ENCODE data around the gene TRPC4. TPM values are rescaled to one million over a fixed set of nuclear protein-coding genes. Genes with fewer than 3 reads are reported as not detected.

The TRPC4 gene
- polyA plus RNA-seq, 3 donors: not detected

- no peak overlapping the region for H3K4me2 ChIP-seq (replicated peaks; ENCODE audit: extremely low read depth, low read length, poor library complexity, severe bottlenecking)
- H3K4me1 ChIP-seq (ENCODE audit: control insufficient read depth in 1 of 2, insufficient read depth in 2 of 2, low read length in 2 of 2): no peaks in the 10 kb centered on the region
- intact Hi-C loops (cut with micrococcal nuclease): no loop called here
- no peaks in the 10 kb centered on the region for H3K36me3 ChIP-seq (replicated peaks in 1 of 2; ENCODE audit: control insufficient read depth in 1 of 2, insufficient read depth in 2 of 2, low read length in 2 of 2)
- Mint-ChIP-seq H3K27me3 (ENCODE audit: low read depth in 3 of 3) (peaks cover 34 to 40% (median 35%) of the 10 kb centered on the region in 3 donors), H3K4me1 (no peaks in the 10 kb centered on the region), H3K36me3 (peaks cover 0 to 4% of the 10 kb centered on the region in 2 donors), H3K4me3 (peak overlapping the region in 1 of 2 donors; percentile 76), H3K9me3 (peaks cover 0 to 18% (median 12%) of the 10 kb centered on the region in 7 donors), H3K27ac (no peak overlapping the region)
- no peak overlapping the region for H3K27ac ChIP-seq (ENCODE audit: low read depth in 1 of 2, low read length in 2 of 2)
- no peaks in the 10 kb centered on the region for H3K79me2 ChIP-seq (ENCODE audit: insufficient read depth, low read length)
- no peak for DNase-seq
- 2% methylated on average over 19 of the region's 19 CpGs for WGBS (ENCODE audit: insufficient coverage)
- H3K27me3 ChIP-seq (ENCODE audit: control insufficient read depth in 2 of 2, insufficient read depth in 2 of 2, low read length in 2 of 2): peaks cover 20 to 46% of the 10 kb centered on the region in 2 donors
- peaks cover 0 to 18% of the 10 kb centered on the region in 2 donors for H3K9me3 ChIP-seq (replicated peaks in 1 of 2; ENCODE audit: control insufficient read depth in 1 of 2, insufficient read depth in 1 of 2, low read length in 2 of 2)
- no peak overlapping the region for H2AFZ ChIP-seq (ENCODE audit: insufficient read depth, low read depth, low read length, poor library complexity, severe bottlenecking)
- H4K20me1 ChIP-seq (ENCODE audit: insufficient read depth, low read length): no peaks in the 10 kb centered on the region
- TF ChIP-seq, protein P1, sequence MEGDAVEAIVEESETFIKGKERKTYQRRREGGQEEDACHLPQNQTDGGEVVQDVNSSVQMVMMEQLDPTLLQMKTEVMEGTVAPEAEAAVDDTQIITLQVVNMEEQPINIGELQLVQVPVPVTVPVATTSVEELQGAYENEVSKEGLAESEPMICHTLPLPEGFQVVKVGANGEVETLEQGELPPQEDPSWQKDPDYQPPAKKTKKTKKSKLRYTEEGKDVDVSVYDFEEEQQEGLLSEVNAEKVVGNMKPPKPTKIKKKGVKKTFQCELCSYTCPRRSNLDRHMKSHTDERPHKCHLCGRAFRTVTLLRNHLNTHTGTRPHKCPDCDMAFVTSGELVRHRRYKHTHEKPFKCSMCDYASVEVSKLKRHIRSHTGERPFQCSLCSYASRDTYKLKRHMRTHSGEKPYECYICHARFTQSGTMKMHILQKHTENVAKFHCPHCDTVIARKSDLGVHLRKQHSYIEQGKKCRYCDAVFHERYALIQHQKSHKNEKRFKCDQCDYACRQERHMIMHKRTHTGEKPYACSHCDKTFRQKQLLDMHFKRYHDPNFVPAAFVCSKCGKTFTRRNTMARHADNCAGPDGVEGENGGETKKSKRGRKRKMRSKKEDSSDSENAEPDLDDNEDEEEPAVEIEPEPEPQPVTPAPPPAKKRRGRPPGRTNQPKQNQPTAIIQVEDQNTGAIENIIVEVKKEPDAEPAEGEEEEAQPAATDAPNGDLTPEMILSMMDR (IDR thresholded peaks at IDR 0.05): no peak
- H3K9ac ChIP-seq (ENCODE audit: insufficient read depth, low read length, poor library complexity, severe bottlenecking): no peak overlapping the region
- H3K4me3 ChIP-seq (replicated peaks in 1 of 3; ENCODE audit: low read depth in 2 of 3, low read length in 3 of 3): no peak overlapping the region
Observed at GRCh38 chr13:37869506-37869755, 141 bp downstream of the TRPC4 start.

DNA sequence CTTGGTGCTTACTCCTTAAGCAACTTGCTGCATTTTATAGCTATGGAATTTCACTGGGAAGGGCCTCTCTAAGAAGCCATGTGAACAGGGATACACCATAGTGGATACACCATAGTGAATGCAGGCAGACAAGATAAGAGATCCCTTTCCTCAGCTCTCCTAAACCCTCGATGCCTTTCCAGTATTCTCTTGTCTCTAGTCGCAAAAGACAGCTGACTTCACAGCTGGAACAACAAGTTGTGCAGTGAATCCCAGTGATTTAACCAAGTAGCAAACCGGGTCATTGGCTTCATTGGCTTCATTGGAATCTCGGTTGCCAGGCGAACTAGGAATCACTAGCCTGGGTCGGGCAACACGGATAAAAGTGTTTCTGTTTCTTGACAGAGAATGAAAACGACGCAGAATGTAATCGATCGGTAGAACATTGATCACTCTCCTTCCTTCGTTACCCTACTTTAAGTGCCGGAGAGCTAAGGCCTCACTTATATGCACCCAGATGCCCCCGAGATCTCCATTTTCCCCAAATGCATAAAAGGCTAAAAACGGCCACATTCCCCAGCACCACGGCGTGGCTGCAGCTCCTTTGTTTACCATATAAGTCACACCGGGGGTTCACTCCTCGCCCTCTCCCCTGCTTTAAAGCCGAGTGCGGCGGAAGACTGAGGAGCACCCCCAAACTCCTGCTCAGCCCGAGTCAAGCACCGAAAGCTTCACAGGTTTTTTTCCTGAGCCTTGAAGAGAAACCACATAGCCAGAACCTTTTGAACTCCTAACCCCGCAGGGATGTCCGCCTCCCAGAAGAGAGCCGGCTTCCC lies 674 bp downstream of the TRPC4 start:
- Mint-ChIP-seq H3K9me3 (peaks cover 0 to 18% (median 12%) of the 10 kb centered on the region in 7 donors), H3K27ac (no peak overlapping the region), H3K27me3 (ENCODE audit: low read depth in 3 of 3) (peaks cover 34 to 40% (median 35%) of the 10 kb centered on the region in 3 donors), H3K4me1 (no peaks in the 10 kb centered on the region), H3K4me3 (peak overlapping the region in 1 of 2 donors; percentile 76), H3K36me3 (peaks cover 0 to 4% of the 10 kb centered on the region in 2 donors)
- no peak overlapping the region for H3K4me2 ChIP-seq (replicated peaks; ENCODE audit: extremely low read depth, low read length, poor library complexity, severe bottlenecking)
- H2AFZ ChIP-seq (ENCODE audit: insufficient read depth, low read depth, low read length, poor library complexity, severe bottlenecking): no peak overlapping the region
- intact Hi-C loops (cut with micrococcal nuclease): no loop called here
- peaks cover 0 to 18% of the 10 kb centered on the region in 2 donors for H3K9me3 ChIP-seq (replicated peaks in 1 of 2; ENCODE audit: control insufficient read depth in 1 of 2, insufficient read depth in 1 of 2, low read length in 2 of 2)
- H3K27me3 ChIP-seq (ENCODE audit: control insufficient read depth in 2 of 2, insufficient read depth in 2 of 2, low read length in 2 of 2): peaks cover 20 to 46% of the 10 kb centered on the region in 2 donors
- H4K20me1 ChIP-seq (ENCODE audit: insufficient read depth, low read length): no peaks in the 10 kb centered on the region
- H3K79me2 ChIP-seq (ENCODE audit: insufficient read depth, low read length): no peaks in the 10 kb centered on the region
- H3K36me3 ChIP-seq (replicated peaks in 1 of 2; ENCODE audit: control insufficient read depth in 1 of 2, insufficient read depth in 2 of 2, low read length in 2 of 2): no peaks in the 10 kb centered on the region
- 4% methylated on average over 22 of the region's 27 CpGs for WGBS (ENCODE audit: insufficient coverage)
- TF ChIP-seq, protein P1 (IDR thresholded peaks at IDR 0.05): no peak
- DNase-seq: no peak
- H3K4me3 ChIP-seq (replicated peaks in 1 of 3; ENCODE audit: low read depth in 2 of 3, low read length in 3 of 3): no peak overlapping the region
- no peak overlapping the region for H3K9ac ChIP-seq (ENCODE audit: insufficient read depth, low read length, poor library complexity, severe bottlenecking)
- H3K27ac ChIP-seq (ENCODE audit: low read depth in 1 of 2, low read length in 2 of 2): no peak overlapping the region
- no peaks in the 10 kb centered on the region for H3K4me1 ChIP-seq (ENCODE audit: control insufficient read depth in 1 of 2, insufficient read depth in 2 of 2, low read length in 2 of 2)

Data from CD14-positive monocyte (primary cell).